Measurements from ENCODE around the gene CPE. TPM values are rescaled to one million over a fixed set of nuclear protein-coding genes. Genes with fewer than 3 reads are reported as not detected.

The CPE gene
- total RNA-seq, 4 donors from 2014 or later: 82.8 to 136 (median 113) TPM

DNA sequence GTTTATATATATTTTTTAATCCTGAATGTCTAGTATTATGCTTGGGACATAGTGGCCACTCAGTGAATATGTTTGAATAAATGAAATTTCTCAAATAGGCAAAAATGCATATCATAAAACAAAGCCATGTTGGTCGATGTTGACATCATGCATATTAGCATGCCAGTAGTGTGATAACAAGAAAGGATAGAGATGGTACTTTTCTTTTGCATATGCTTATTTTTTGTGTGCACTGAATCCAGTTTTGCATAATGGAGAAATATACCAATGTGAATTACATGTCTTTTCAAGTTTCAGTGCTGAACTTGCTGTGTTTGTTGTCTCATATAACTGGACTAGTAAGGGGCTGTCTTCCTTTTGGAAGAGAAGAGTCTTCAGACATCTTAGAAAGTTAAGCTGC, 7.5 kb downstream of the CPE start:
- Histone ChIP-seq H3K9me3 (no peaks in the 10 kb centered on the region), H3K36me3 (no peaks in the 10 kb centered on the region), H3K27me3 (no peaks in the 10 kb centered on the region), H3K4me1 (peaks cover 0 to 13% (median 0%) of the 10 kb centered on the region in 4 donors), H3K4me3 (no peak overlapping the region), H3K27ac (no peak overlapping the region)
- no peak for DNase-seq (ENCODE audit: low spot score in 2 of 2)
- 94 to 98% methylated on average over 1 of the region's 1 CpG for WGBS, 2 donors
- TF ChIP-seq EP300 (IDR thresholded peaks at IDR 0.05): no peak
- TF ChIP-seq POLR2A (IDR thresholded peaks at IDR 0.05): no peak
- TF ChIP-seq, protein P1, sequence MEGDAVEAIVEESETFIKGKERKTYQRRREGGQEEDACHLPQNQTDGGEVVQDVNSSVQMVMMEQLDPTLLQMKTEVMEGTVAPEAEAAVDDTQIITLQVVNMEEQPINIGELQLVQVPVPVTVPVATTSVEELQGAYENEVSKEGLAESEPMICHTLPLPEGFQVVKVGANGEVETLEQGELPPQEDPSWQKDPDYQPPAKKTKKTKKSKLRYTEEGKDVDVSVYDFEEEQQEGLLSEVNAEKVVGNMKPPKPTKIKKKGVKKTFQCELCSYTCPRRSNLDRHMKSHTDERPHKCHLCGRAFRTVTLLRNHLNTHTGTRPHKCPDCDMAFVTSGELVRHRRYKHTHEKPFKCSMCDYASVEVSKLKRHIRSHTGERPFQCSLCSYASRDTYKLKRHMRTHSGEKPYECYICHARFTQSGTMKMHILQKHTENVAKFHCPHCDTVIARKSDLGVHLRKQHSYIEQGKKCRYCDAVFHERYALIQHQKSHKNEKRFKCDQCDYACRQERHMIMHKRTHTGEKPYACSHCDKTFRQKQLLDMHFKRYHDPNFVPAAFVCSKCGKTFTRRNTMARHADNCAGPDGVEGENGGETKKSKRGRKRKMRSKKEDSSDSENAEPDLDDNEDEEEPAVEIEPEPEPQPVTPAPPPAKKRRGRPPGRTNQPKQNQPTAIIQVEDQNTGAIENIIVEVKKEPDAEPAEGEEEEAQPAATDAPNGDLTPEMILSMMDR (IDR thresholded peaks at IDR 0.05): no peak

DNA sequence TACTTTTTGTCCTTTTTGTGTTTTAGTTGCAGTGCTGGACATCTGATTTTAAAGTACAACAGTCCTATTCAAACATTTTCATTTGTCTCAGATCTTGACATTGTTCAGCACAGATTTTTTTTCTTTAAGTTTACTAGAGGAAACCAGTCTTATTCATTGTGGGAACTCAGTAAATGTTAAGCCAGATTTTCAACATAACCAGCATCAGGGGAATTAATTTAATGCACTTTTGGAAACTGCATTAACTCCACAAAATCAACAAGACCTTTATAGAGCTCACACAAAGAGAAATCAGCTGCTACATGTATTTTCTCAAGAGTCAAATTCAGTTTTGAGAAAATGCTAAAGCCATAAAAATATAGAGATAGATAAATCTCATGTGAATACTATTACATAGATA, 9.9 kb downstream of the CPE start:
- H3K4me1 ChIP-seq: peaks cover 0 to 7% (median 0%) of the 10 kb centered on the region in 4 donors
- no peak overlapping the region for H3K27ac ChIP-seq
- DNase-seq (ENCODE audit: low spot score in 2 of 2): no peak
- no peaks in the 10 kb centered on the region for H3K9me3 ChIP-seq
- no peaks in the 10 kb centered on the region for H3K36me3 ChIP-seq
- no peak for TF ChIP-seq EP300 (IDR thresholded peaks at IDR 0.05)
- TF ChIP-seq POLR2A (IDR thresholded peaks at IDR 0.05): no peak
- TF ChIP-seq, protein P1 (IDR thresholded peaks at IDR 0.05): no peak
- no peak overlapping the region for H3K4me3 ChIP-seq
- no peaks in the 10 kb centered on the region for H3K27me3 ChIP-seq

- Histone ChIP-seq H3K9me3 (no peaks in the 10 kb centered on the region), H3K27ac (no peak overlapping the region), H3K4me1 (no peaks in the 10 kb centered on the region), H3K4me3 (no peak overlapping the region), H3K36me3 (no peaks in the 10 kb centered on the region), H3K27me3 (no peaks in the 10 kb centered on the region)
- no peak for TF ChIP-seq POLR2A (IDR thresholded peaks at IDR 0.05)
- no peak for TF ChIP-seq EP300 (IDR thresholded peaks at IDR 0.05)
- TF ChIP-seq, protein P1 (IDR thresholded peaks at IDR 0.05): no peak
- no peak for DNase-seq (ENCODE audit: low spot score in 2 of 2)
These were observed 14.2 kb downstream of the CPE start for GRCh38 chr4:165393051-165393450.

DNA sequence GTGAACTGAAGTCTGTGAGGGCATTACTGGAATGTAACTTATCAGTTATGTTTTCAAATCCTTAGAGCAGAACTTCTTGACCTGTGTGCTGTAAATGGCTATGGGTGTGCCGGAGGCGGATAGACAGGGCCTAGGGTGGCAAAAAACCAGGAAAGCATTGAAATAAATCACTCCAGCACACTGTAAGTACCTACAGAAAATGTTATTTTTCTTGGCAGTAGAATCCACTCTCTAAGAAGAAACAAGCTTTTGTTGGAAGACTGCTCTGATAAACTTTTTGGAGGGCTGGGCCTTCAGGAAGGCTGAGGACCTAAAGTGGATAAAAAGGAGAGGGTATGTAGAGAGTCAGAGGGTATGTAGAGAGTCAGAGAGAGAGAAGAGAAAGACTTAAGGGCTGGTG, 14.9 kb downstream of the CPE start:
- 50 to 51% methylated on average over 2 of the region's 2 CpGs for WGBS, 2 donors
- Histone ChIP-seq H3K9me3 (no peaks in the 10 kb centered on the region), H3K4me1 (no peaks in the 10 kb centered on the region), H3K36me3 (no peaks in the 10 kb centered on the region), H3K27ac (no peak overlapping the region), H3K4me3 (no peak overlapping the region), H3K27me3 (no peaks in the 10 kb centered on the region)
- no peak for TF ChIP-seq EP300 (IDR thresholded peaks at IDR 0.05)
- no peak for TF ChIP-seq POLR2A (IDR thresholded peaks at IDR 0.05)
- TF ChIP-seq, protein P1 (IDR thresholded peaks at IDR 0.05): no peak
- no peak for DNase-seq (ENCODE audit: low spot score in 2 of 2)

DNA sequence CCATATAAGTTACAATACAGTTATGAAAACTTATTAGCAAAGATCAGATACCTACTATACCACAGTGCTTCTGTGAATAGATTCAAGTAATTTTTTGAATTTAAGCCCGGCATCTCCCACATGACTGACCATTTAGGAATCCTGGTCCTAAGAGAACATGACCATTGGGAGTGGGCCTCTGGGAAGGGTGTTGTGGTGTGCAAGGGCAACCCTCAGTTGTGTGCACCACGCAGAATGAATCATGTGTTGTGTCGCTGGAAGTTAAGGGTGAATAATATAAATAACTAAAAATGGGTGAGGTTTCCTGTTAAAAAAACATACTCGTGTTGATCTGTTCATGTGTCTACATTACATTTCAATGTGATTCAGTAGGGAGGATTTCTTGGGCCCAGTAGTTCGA, 15.5 kb downstream of the CPE start:
- 71 to 72% methylated on average over 5 of the region's 5 CpGs for WGBS, 2 donors
- no peaks in the 10 kb centered on the region for H3K27me3 ChIP-seq
- no peak overlapping the region for H3K27ac ChIP-seq
- no peaks in the 10 kb centered on the region for H3K4me1 ChIP-seq
- H3K4me3 ChIP-seq: no peak overlapping the region
- no peak for DNase-seq (ENCODE audit: low spot score in 2 of 2)
- TF ChIP-seq, protein P1 (IDR thresholded peaks at IDR 0.05): no peak
- no peak for TF ChIP-seq EP300 (IDR thresholded peaks at IDR 0.05)
- no peak for TF ChIP-seq POLR2A (IDR thresholded peaks at IDR 0.05)
- no peaks in the 10 kb centered on the region for H3K9me3 ChIP-seq
- H3K36me3 ChIP-seq: no peaks in the 10 kb centered on the region

All from tibial nerve (tissue), 4 donors.